TTC549 (cell line): Measurements from ENCODE around the gene MMAB.

Experiments used
- FAIRE-seq: peaks from 2 replicates; lab custom pipeline; 2012; peaks lifted over from hg19 to GRCh38; lab: Jason Lieb, UNC

Gene MMAB

DNA sequence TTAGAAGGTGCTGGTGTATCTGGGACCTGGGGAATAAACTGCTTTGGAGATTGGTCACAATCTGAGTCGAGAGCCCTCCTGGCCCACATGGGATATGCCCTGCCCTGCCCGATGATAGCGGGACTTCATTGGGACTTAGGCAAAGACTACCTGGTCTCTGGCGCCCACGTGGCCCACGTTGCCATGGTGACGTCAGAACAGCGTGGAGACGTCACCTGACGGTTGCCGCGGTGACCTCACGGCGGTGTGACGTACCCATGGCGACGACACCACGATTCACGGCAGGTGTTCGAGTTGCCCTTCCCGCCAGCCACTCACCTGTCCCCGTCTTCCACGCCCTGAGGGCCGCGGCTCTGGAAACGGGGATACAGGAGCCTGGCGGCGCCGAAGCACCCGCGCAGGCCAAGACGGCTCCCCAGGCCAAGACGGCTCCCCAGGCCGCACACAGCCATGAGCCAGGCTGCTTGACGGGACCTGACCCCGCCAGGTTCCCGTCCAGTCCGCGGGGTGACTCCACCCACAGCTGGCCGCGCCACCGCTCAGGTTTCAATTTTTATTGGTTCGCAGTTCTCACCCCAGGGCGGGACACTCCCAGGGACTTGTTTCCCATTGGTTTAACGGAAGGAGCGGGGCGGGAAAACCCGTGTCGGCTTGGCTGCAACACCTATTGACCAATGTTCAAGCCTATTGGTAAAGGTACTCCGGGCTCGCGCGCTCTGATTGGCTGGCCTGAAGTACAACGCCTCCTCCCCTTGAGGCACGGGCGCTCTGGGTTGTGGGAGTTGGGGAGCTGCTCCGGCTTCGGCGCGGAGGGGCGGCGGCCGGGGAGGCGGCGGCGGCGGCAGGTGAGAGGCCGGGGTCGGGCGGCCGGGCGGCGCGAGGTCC is at the start of gene MMAB, which contains the start of gene MVK:
Gene MMAB, minus strand, starts transcription at position 476 of the 885 bp plus-strand sequence. Its CDS starts 24 bp downstream, at position 452.
Gene MVK, plus strand, starts transcription at position 766 of the 885 bp plus-strand sequence. CDS start 1,029 bp downstream, outside the sequence.
- FAIRE-seq = peak; percentile 87

DNA sequence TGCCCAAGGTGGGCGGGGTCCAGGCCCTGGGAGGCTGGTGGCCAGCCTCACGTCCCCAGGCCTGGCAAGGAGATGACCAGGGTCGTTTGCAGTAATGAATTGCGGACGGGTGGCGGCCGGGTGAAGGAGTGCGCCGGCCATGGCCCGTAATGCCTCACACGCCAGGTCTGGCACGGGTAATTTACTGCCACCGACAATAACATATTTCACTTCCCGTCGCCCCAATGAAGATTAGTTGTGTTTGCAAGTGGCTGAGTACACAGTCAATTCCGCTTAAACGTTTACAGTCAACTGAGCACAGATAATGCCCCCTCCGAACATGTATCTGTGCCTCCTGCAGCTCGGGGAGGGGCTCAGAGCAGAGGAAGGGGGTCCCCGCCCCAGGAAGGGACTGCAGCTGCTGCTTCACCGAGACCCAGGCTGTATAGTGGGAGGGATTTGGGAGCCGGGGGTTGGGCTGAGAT is 48.6 kb upstream of the MMAB start:
- FAIRE-seq = no peak

DNA sequence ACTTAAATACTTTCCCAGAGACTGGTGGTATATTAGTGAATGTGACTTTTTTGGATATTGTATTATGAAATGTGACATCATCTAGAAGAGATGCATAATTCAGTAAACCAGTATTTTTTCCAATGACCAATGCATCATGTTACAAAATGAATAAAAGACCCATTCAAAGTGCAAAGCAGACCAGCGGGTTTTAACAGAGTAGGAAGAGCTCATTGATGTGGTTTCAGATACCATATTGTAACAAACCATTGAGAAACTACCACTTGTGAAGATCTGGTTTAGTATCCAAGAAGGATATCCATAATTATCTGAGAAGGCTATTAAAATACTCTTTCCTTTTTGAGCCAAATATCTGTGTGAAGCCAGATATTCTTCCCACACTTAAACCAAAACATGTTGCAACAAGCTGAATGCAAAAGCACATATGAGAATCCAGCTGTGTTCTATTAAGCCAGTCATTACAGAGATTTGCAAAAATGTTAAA is 47.9 kb upstream of the MMAB start:
- FAIRE-seq = no peak

- FAIRE-seq = no peak
Measured at GRCh38 chr12:109619002-109619604, 45.8 kb upstream of the MMAB start.

GRCh38 chr12:109618082-109618481 is 44.8 kb upstream of the MMAB start:
- no peak for FAIRE-seq

DNA sequence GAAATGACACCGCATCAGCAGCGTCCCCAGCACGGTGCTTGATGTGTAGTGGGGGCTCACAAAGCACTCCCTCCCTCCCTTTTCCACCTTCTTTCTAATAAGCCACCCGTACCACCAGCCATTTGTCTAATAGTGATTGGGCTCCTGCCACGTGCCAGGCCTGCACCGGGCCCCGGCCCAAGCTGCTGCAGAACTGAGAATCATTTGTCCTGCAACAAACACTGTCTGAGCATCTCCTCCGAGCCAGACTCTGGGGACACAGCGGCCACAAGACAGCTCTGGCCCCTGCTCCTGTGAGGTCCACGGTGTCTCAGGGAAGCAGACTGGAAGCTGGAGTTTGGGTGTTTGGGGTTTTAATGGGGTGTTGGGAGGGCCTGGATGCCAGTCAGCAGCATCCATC is 44.2 kb upstream of the MMAB start:
- FAIRE-seq = no peak

GRCh38 chr12:109615556-109616229 is 42.4 kb upstream of the MMAB start:
- FAIRE-seq = no peak

DNA sequence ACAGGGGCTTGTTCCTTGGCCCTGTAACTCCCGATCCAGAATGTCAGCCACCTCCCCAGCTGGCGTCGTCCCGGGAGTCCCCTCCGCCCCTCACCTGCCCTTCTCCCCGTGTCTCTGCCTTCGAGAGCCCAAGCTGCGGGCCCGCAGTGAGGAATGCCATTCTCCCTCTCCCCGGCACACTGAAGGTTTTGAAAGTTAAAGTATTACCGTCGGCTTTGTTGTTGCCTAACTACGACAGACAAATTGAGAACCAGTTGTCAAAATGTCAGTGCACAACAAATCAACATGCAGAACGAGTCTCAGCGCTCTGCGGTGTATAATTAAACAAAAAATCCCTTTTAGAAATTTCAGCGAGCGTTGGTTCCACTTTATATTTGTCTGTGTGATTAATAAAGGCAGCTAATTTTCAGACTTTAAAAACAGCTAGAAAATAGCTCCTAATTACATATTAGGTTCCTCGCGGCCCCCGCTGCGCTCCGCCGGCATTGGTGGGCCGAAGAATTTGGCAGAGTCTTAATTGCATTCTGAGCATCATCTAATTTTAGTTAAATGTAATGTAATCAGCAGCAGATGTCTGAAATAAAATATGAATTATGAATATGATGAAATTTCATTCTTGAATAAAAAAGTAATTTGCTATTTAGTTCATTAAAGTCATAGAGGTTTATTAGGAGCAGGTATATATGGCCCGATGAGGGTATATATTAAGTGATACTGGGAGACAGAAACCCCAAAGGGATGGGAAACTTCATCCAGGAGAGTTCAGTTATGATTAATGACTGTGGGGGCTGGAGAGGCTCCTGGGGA is 40.5 kb upstream of the MMAB start:
- no peak for FAIRE-seq

- FAIRE-seq = no peak
Measured at GRCh38 chr12:109612975-109613502, 39.7 kb upstream of the MMAB start.

- no peak for FAIRE-seq
Measured at GRCh38 chr12:109612003-109612402, 38.7 kb upstream of the MMAB start.

DNA sequence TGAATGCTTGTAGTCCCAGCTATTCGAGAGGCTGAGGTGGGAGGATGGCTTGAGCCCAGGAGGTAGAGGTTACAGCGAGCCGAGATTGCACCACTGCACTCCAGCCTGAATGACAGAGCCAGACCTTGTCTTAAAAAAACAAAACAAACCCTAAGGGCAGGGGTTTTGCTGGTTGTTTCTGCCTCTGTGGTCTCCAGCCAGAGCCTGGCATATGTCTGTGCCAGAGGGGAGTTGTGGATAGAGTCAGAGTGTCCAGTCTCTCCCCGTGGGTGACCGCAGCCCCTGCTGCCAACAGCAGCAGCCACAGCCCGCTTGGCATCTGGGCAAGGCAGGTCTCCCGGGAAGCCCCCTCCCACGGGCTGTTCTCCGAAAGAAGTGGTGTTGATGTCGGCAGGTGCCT is 37.9 kb upstream of the MMAB start:
- no peak for FAIRE-seq

DNA sequence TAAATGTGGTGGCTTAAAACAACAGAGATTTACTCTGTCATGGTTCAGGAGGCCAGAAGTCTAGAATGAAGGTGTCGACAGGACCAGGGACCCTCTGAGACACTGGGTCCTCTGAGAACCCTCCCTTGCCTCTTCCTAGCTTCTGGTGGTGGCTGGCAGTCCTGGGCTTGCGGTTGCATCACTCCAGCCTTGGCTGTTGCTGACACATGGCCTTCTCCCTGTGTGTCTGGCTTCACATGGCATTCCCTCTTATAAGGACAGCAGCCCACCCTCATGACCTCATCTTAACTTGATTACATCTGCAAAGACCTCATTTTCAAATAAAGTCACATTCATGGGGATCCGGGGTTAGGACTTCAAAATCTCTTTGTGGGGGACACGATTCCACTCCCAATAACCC is 37.2 kb upstream of the MMAB start:
- no peak for FAIRE-seq

DNA sequence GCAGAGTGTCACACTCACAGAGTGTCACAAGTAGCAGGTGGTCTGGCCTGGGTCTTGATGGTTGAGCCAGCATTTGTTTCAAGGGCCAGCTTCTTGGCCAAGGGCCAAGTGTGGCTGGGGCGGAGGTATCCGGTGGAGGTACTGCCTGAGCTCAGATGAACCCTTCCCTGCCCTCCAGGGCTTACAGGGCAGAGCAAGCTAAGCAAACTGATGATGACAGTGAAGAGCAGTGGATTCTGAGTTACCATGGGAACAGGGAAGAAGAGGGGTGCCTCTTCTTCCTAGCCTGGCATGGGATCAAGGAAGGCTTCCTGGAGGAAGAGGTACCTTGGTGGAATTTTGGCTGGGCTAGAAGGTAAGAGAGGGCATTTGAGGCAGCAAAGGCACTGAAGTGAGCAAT is 36.0 kb upstream of the MMAB start:
- FAIRE-seq = no peak

DNA sequence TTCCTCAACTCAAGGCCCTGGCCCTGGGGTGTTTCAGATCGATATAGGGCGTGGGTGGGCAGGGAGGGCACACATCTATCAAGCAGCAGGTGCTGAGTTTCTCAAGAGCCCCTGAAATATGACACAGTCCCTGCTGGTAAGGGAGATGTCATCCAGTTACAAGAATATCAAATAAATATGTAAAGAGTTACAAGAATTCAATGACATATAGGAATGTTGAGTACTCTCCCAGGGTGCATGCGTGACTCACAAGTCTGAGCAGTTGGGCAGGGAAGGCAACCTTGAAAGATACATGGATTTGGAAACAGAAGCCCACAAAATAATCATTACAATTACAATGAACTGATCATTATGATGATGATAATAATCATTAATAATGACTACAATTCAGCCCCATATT is 35.5 kb upstream of the MMAB start:
- FAIRE-seq = no peak

GRCh38 chr12:109608270-109608669 is 35.0 kb upstream of the MMAB start:
- no peak for FAIRE-seq

DNA sequence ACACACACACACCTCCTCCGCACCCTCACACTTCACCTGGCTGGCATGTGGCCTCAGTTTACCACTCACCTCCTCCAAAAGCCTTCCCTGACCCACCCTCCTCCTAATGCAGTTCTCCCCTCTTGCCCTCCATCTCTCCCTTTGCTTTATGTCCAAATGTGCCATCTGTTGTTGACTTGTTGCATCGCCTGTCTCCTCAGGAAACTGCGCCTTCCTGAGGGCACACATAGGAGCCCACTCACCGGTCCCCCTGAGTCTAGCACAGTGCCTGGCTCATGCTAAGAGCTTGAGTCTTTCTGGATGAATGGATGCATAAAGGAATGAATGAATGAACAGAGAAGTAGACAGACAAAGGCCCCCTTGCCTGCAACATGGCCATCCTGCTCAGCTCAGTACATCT is 34.3 kb upstream of the MMAB start:
- FAIRE-seq = no peak

DNA sequence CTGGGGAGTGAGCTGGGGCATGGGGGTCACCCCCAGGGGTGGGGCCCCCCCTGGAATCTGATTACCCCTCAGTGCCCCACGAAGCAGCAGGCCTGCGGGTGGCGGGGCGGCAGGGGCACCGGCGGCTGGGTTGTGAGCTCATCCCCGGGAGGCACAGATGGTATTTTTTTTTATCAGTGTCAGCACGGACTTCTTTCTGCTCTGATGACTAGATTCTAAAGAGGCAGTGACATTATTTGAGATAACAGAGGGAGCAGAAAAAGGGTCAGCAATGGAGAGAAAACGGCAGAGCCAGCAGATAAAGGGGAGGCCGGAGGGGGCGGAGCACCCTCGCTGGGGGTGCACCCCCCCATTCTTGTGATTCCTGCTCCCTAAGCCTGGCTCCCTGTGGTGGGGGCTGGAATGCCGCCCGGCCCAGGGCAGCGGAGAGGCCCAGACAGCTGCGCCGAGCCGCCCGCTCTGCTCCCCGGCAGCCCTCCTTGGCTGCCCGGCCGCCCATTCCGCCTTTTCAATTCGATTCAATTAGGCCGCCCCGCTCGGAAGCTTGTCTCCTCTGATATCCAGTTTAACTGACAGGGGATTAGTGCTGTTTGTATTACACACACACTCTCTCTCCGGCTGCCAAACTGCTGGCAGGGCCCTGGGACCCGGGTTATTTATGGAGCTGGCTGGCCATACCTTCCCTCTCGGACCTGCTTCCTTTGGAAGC is 33.2 kb upstream of the MMAB start:
- FAIRE-seq = no peak

DNA sequence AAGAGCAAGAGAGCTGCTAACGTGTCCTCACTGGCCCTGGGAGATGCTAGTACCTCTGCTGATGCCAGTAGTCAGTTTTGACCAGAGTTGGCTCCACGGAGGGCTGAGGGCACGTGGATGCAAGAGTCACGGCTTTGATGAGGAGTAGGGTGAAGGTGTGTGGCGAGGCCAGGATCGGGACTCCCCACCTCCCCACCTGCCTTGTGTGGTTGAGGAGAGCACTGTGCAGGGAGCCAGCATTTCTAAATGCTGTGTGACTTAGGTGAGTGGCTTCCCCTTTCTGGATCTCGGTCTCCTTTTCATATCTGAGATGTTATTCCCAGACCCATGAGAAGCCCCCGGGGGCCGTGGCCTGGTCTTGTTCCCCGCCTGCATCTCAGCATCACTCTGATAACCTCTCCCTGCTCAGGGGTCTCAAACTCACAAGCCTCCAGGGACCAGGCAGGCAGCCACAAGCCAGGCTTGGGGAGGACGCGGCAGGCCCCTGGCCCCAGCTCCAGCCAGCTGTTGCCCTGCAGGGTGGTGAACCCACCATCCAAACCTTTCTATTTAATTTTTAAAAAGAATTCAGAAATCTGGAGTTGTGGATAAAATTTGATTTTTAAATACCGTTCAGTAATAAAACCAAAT is 32.4 kb upstream of the MMAB start:
- FAIRE-seq = no peak

- FAIRE-seq = no peak
Measured at GRCh38 chr12:109605016-109605415, 31.7 kb upstream of the MMAB start.

DNA sequence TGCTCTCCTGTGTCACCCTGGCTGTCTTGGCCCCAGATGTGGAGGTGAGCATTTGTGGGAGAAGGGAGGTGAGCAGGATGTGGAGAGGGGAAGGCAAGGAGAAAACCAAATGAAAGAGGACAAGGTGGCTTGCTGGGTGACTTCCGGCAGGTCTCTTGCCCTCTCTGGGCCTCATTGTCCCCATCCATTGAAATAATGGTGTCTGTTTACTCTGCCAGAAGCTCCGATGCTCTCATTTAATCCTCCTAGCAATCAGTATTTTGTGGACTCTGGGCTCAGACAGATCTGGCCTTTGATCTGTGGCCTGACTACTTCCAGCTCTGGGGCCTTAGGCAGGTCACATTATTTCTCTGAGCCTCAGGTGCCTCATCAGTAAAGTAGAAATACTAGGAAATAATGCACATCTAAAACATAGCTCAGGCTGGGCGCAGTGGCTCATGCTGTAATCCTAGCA is 30.9 kb upstream of the MMAB start:
- FAIRE-seq = no peak
